Progenitor cell of endocrine pancreas (in vitro differentiated cells): ENCODE data around the gene LOXL4. TPM values are rescaled to one million over a fixed set of nuclear protein-coding genes. Genes with fewer than 3 reads are reported as not detected.

Experiments
- DNase-seq: peaks from one replicate; pipeline ENCODE4 v3.0.0; 2021; ENCODE audit warnings: low spot score; ENCODE audit not compliant: unreplicated experiment
- H3K27ac Mint-ChIP-seq: 2 replicates; pipeline ENCODE4 v1.8.0; 2021; ENCODE audit warnings: mild to moderate bottlenecking, moderate library complexity, mixed read lengths
- H3K27me3 Mint-ChIP-seq: 2 replicates; pipeline ENCODE4 v1.8.0; 2021; ENCODE audit warnings: mixed read lengths
- H3K36me3 Mint-ChIP-seq: 2 replicates; pipeline ENCODE4 v1.8.0; 2022; ENCODE audit warnings: mixed read lengths; ENCODE audit not compliant: insufficient read depth
- H3K4me1 Mint-ChIP-seq: 2 replicates; pipeline ENCODE4 v1.8.0; 2021; ENCODE audit warnings: low read depth, mixed read lengths
- H3K4me3 Mint-ChIP-seq: 2 replicates; pipeline ENCODE4 v1.8.0; 2021; ENCODE audit warnings: low read depth, mild to moderate bottlenecking, moderate library complexity, mixed read lengths
- H3K9me3 Mint-ChIP-seq: 2 replicates; pipeline ENCODE4 v1.8.0; 2021; ENCODE audit warnings: low read depth, mixed read lengths
- CTCF ChIP-seq: fragments of 200-600 bp; sonication (generic); IDR thresholded peaks from one replicate; pipeline ENCODE4 v1.5.0; 2021; ENCODE audit warnings: antibody characterized with exemption, mild to moderate bottlenecking; ENCODE audit not compliant: unreplicated experiment
- total RNA-seq: library from RNA; stranded (reverse); gene quantifications from 2 replicates; pipeline ENCODE4 v1.2.1, GENCODE V29; 2021

The LOXL4 gene
- total RNA-seq, 1 donor from 2014 or later = 3.7 TPM

- DNase-seq = no peak
- H3K36me3 Mint-ChIP-seq = no peaks in the 10 kb centered on the region
- no peak overlapping the region for H3K4me3 Mint-ChIP-seq
- H3K9me3 Mint-ChIP-seq = no peaks in the 10 kb centered on the region
- H3K27me3 Mint-ChIP-seq = peaks cover 8% of the 10 kb centered on the region
- H3K4me1 Mint-ChIP-seq = peaks cover 5% of the 10 kb centered on the region
- TF ChIP-seq CTCF = no peak
- no peak overlapping the region for H3K27ac Mint-ChIP-seq
Measured at GRCh38 chr10:98260350-98260749, 7.6 kb downstream of the LOXL4 start.

- Mint-ChIP-seq H3K4me1 (peaks cover 5% of the 10 kb centered on the region), H3K27ac (peak overlapping the region; percentile 81), H3K4me3 (no peak overlapping the region), H3K9me3 (no peaks in the 10 kb centered on the region), H3K36me3 (no peaks in the 10 kb centered on the region), H3K27me3 (peaks cover 5% of the 10 kb centered on the region)
- TF ChIP-seq CTCF = no peak
- DNase-seq = no peak
Measured at GRCh38 chr10:98259606-98260315, 8.2 kb downstream of the LOXL4 start.

- Mint-ChIP-seq H3K27ac (peak overlapping the region; percentile 81), H3K9me3 (no peaks in the 10 kb centered on the region), H3K36me3 (no peaks in the 10 kb centered on the region), H3K27me3 (no peaks in the 10 kb centered on the region), H3K4me3 (no peak overlapping the region), H3K4me1 (peaks cover 5% of the 10 kb centered on the region)
- no peak for TF ChIP-seq CTCF
- no peak for DNase-seq
Measured at GRCh38 chr10:98258683-98259454, 9.1 kb downstream of the LOXL4 start.

GRCh38 chr10:98257961-98258360 lies 10.0 kb downstream of the LOXL4 start:
- no peaks in the 10 kb centered on the region for H3K36me3 Mint-ChIP-seq
- no peak for DNase-seq
- no peaks in the 10 kb centered on the region for H3K9me3 Mint-ChIP-seq
- no peaks in the 10 kb centered on the region for H3K27me3 Mint-ChIP-seq
- no peak overlapping the region for H3K27ac Mint-ChIP-seq
- TF ChIP-seq CTCF = no peak
- no peak overlapping the region for H3K4me3 Mint-ChIP-seq
- H3K4me1 Mint-ChIP-seq = peaks cover 5% of the 10 kb centered on the region

- H3K4me3 Mint-ChIP-seq = no peak overlapping the region
- no peaks in the 10 kb centered on the region for H3K36me3 Mint-ChIP-seq
- no peak for DNase-seq
- TF ChIP-seq CTCF = no peak
- no peaks in the 10 kb centered on the region for H3K9me3 Mint-ChIP-seq
- peaks cover 5% of the 10 kb centered on the region for H3K4me1 Mint-ChIP-seq
- H3K27me3 Mint-ChIP-seq = no peaks in the 10 kb centered on the region
- H3K27ac Mint-ChIP-seq = no peak overlapping the region
Measured at GRCh38 chr10:98257198-98257597, 10.8 kb downstream of the LOXL4 start.
